Central memory CD8-positive, alpha-beta T cell (primary cell): ENCODE results near the gene KNDC1.

Experiments
- ATAC-seq: fragments of 150-1000 bp; cut with Tn5 transposase; replicated peaks from 2 replicates; pipeline ENCODE4 v1.10.0; 2022; ENCODE audit warnings: mild to moderate bottlenecking, moderate FRiP score, moderate number of reproducible peaks; ENCODE audit not compliant: poor library complexity, severe bottlenecking; ENCODE audit errors: extremely low read depth
- DNase-seq, 2 donors: peaks; one replicate each; pipeline ENCODE4 v3.0.0; 2021; ENCODE audit warnings: low spot score in 2 of 2
- H3K27ac Mint-ChIP-seq: one replicate; pipeline ENCODE4 v1.8.0; 2022; ENCODE audit warnings: low read depth, mild to moderate bottlenecking, moderate library complexity, mixed read lengths
- H3K27me3 Mint-ChIP-seq: one replicate; pipeline ENCODE4 v1.8.0; 2022; ENCODE audit warnings: mixed read lengths
- H3K36me3 Mint-ChIP-seq: one replicate; pipeline ENCODE4 v1.8.0; 2022; ENCODE audit warnings: mild to moderate bottlenecking, moderate library complexity, mixed read lengths; ENCODE audit not compliant: insufficient read depth
- H3K4me1 Mint-ChIP-seq: one replicate; pipeline ENCODE4 v1.8.0; 2022; ENCODE audit warnings: mixed read lengths
- H3K4me3 Mint-ChIP-seq: one replicate; pipeline ENCODE4 v1.8.0; 2022; ENCODE audit warnings: mild to moderate bottlenecking, moderate library complexity, mixed read lengths
- H3K9me3 Mint-ChIP-seq: one replicate; pipeline ENCODE4 v1.8.0; 2022; ENCODE audit warnings: mixed read lengths

The KNDC1 gene

DNA sequence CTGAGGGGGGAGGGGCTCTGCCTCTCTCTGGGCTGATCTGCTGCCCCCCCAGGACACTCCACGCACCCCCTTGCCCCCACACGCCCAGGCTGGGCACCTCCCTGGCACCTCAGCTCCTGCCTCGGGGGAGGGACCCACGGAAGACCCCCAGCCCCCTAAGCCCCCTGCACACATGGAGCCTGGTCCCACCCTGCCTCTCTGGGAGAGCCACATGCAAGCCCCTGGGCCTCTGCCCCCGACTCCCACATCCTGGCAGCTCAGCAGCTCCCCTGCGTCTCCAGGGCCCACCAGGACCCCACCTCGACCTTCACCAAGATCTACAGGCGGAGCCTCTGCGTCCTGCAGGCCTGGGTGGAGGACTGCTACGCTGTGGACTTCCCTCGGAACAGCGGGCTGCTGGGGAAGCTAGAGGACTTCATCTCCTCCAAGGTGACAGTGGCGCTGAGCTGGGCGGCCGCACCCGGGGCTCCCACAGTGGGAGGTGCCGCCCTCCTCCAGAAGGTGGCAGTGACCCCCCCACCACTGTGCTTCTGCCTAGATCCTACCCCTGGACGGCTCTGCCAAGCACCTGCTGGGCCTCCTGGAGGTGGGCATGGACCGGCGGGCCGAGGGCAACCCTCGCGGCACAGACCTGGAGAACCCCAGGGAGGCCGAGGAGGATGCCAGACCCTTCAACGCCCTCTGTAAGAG, 51.3 kb downstream of the KNDC1 start:
- ATAC-seq (no peak), DNase-seq (no peak)
- Mint-ChIP-seq H3K27ac (no peak overlapping the region), H3K36me3 (no peaks in the 10 kb centered on the region), H3K4me1 (no peaks in the 10 kb centered on the region), H3K9me3 (no peaks in the 10 kb centered on the region), H3K27me3 (no peaks in the 10 kb centered on the region), H3K4me3 (no peak overlapping the region)

DNA sequence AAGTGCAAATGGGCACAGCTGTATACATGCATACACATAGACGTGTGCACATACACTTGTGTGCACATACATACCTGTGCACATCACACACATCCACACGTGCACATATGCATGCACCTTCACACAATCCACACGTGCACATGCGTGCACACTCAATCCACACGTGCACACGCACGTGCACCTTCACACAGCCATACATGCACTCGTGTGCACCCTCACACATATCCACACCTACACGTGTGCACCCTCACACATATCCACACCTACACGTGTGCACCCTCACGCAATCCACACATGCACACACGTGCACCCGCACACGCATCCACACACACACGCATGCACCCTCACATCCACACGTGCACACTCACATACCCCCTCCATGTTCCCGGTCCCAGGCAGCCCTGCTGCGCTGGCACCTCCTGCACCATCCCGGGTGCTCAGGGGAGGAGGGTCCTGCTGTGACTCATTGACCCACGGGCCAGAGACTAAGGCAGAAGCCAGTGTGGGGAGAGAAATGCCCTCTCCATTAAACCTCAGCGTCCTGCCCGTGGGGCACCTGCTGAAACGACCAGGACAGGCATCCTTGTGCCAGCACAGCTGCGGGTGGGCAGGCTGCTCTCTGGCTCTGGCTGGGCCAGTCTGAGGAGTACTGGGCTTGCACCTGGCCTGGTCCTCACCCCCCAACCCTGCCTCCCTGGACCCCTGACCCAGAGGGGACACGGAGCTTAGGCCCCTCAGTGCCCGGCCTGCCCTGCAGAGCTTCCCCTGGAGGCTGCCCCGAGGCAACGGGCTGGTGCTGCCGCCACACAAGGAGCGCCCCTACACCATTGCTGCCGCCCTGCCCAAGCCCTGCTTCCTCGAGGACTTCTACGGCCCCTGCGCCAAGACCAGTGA, 52.2 kb downstream of the KNDC1 start:
- Mint-ChIP-seq H3K27ac (no peak overlapping the region), H3K36me3 (no peaks in the 10 kb centered on the region), H3K9me3 (no peaks in the 10 kb centered on the region), H3K4me1 (no peaks in the 10 kb centered on the region), H3K4me3 (no peak overlapping the region), H3K27me3 (no peaks in the 10 kb centered on the region)
- ATAC-seq (no peak), DNase-seq (no peak)

DNA sequence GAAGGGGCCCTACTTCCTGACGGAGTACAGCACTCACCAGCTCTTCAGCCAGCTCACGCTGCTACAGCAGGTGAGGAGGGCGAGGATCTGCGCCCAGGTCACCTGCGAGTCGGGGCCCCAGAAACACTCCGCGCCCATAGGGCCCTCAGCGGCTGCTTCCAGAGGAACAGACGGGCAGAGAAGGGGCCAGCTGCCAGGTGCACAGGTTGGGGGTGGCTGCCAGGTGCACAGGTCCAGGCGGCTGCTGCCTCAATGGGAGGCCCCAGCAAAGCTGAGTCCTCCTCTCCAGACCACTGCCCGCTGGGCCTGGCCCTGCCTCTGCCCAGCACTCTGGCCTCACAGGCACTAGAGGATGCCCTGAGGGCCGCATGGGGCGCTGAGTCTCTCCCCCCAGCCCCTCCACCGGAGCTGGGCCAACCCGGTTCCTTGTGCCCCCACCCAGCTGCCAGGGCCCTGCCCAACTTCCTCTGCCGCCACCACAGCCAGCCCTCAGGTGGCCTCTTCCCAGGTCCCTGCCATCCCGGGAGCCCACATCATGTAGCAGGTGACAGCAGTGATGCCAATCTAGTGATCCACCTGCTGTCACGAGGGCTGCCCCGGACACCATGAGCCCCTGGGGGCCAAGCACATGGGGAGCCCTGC, 53.0 kb downstream of the KNDC1 start:
- Mint-ChIP-seq H3K9me3 (no peaks in the 10 kb centered on the region), H3K27ac (no peak overlapping the region), H3K4me1 (no peaks in the 10 kb centered on the region), H3K4me3 (no peak overlapping the region), H3K27me3 (no peaks in the 10 kb centered on the region), H3K36me3 (no peaks in the 10 kb centered on the region)
- no peak for ATAC-seq
- DNase-seq: no peak

DNA sequence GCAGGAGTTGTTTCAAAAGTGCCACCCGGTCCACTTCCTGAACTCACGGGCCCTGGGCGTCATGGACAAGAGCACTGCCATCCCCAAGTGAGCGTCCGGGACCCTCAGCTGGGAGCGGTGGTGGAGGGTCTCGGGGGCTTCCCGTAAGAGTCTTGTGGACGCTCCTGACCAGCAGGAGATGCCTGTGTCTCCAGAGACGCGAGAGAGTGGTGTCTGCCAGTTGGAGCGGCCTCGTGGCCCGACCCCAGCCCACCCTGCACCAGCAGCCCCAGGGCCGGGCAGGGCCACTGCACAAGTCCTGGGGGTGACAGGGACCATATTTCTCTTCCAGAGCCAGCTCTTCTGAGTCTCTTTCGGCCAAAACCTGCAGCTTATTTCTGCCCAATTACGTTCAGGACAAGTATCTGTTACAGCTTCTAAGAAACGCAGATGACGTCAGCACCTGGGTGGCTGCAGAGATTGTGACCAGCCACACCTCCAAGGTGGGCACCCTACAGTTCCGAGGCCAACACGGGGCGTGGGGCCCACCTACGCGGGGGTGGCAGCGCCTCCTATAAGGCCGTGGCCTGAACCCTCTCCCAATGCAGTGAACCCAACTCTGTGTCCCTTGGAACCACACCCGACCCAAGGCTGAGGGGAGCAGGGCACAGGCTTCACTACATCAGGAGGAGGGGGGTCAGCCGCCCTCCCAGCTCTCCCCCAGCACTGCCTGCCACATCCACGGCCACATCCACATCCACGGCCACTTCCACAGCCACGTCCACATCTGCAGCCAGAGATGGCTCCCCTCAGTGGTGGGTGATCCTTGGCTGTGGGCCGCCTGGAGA, 53.8 kb downstream of the KNDC1 start:
- Mint-ChIP-seq H3K9me3 (no peaks in the 10 kb centered on the region), H3K27ac (no peak overlapping the region), H3K4me1 (no peaks in the 10 kb centered on the region), H3K36me3 (no peaks in the 10 kb centered on the region), H3K4me3 (no peak overlapping the region), H3K27me3 (no peaks in the 10 kb centered on the region)
- ATAC-seq (no peak), DNase-seq (no peak)

DNA sequence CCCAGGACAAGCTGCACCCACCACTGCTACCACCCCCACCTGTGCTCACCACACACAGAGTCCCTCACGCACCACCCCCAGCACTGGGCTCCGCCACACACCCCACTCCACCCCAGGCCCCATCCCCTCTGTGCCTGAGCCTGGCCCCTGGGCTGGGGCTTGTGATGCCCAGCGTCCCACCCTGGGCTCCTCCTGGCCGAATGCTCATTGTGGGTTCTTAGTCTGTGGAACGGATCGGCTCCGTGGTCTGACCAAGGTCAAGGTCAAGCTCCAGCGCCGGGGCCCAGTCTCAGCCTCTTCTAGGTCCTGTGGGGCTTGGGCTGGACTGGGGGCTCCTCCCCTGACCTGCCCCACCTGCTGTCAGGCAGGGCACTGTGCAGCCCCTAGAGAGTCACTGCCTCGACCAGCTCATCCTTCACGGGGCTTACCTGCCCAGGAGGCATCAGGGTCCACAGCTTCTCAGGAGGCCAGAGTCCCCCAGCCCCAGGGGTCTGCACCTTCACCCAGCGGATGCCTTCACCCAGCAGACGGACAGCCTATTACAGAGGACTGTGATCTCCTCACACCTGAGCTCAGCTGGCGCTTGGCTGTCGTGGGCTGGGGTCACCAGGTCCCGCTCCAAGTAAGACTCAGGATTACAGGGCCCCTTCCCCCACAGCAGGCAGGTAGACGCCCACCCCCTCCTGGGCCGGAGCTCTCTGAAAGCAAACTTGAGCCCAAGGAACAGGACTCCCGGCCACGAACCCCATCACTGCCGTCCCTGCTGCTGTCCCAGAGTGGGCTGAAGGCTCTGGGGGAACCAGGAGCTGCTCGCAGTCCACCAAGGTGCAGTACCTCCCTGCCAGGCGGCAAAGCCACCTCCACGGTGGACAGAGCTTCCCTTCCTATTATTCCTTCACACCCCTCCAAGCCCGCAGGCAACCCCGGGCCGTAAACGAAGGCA, 54.7 kb downstream of the KNDC1 start:
- no peaks in the 10 kb centered on the region for H3K4me1 Mint-ChIP-seq
- H3K4me3 Mint-ChIP-seq: no peak overlapping the region
- no peak overlapping the region for H3K27ac Mint-ChIP-seq
- DNase-seq: no peak
- H3K9me3 Mint-ChIP-seq: no peaks in the 10 kb centered on the region
- H3K27me3 Mint-ChIP-seq: no peaks in the 10 kb centered on the region
- ATAC-seq: no peak
- H3K36me3 Mint-ChIP-seq: no peaks in the 10 kb centered on the region

DNA sequence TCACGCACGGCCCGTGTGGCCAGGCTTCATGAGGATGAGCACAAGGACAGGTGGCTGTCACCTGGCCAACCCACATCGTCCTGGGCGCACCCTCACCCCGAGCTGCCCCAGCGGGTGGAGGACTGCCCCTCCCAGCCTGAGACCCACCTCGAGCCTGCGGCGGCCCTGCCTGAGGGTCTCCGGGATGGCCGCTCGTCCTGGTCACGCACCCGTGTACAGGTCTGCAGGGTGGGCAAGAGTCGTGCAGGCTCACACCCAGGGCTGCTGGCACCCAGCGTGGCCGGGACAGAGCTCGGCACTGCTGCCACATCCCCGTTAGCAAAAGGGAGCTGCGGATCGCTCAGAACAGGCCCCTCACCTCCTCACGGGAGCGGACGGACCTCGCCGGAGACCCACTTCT, 55.6 kb downstream of the KNDC1 start:
- Mint-ChIP-seq H3K27ac (no peak overlapping the region), H3K4me1 (no peaks in the 10 kb centered on the region)
- ATAC-seq: no peak

DNA sequence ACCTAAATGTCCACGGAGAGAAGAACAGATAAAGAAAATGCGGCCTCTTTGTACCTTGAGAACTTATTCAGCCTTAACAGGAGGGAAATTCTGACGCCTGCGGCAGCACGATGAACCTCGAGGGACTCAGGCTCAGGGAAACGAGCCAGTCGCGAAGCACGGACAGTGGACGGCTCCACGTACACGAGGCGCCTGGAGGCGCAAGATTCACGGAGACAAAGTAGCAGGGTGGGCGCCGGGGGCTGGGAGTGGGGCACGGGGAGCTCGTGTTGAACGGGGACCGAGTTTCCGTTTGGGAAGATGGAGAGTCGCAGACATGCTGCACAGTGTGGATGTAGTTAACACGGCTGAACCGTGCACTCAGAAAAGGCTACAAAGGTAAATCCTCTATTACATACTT, 56.8 kb downstream of the KNDC1 start:
- Mint-ChIP-seq H3K4me1 (no peaks in the 10 kb centered on the region), H3K27me3 (peaks cover 10% of the 10 kb centered on the region), H3K36me3 (no peaks in the 10 kb centered on the region), H3K27ac (no peak overlapping the region), H3K9me3 (no peaks in the 10 kb centered on the region), H3K4me3 (no peak overlapping the region)
- ATAC-seq: no peak
- no peak for DNase-seq

More for the DNA sequence above, 55.6 kb downstream of the KNDC1 start:
- Mint-ChIP-seq H3K36me3 (no peaks in the 10 kb centered on the region), H3K4me3 (no peak overlapping the region), H3K27me3 (no peaks in the 10 kb centered on the region), H3K9me3 (no peaks in the 10 kb centered on the region)
- DNase-seq: no peak

DNA sequence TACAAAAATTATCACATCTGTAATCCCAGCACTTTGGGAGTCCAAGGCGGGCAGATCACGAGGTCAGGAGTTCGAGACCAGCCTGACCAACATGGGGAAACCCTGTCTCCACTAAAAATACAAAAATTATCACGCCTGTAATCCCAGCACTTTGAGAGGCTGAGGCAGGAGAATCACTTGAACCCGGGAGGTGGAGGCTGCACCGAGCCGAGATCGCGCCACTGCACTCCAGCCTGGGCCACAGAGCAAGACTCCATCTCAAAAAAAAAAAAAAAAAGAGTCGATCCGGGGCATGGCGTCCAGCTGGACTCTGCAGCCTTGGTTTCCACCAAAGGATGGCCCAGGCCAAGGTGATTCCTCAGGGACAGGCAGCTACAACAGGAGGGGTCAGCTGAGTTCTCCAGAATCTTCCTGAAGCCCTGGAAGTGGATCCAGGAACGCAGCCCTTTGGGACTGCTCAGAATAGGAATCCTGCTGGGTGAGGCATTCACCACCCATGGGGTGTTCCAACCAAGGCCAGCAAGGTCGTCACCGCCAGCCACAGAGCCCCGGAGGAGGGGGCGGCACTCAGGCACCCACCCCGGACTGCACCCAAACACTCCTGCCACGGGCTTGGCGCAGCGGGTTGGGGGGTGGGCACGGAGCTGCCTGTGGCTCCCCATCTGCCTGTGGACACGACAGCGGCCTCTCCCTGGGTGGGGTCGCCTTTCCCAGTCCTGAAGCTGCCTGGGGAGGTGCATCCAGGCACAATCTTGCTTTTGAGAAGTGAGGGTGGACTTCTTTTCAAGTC, 58.0 kb downstream of the KNDC1 start:
- Mint-ChIP-seq H3K9me3 (no peaks in the 10 kb centered on the region), H3K27me3 (peaks cover 10% of the 10 kb centered on the region), H3K4me3 (no peak overlapping the region), H3K36me3 (no peaks in the 10 kb centered on the region), H3K27ac (no peak overlapping the region), H3K4me1 (no peaks in the 10 kb centered on the region)
- DNase-seq: no peak
- ATAC-seq: no peak

DNA sequence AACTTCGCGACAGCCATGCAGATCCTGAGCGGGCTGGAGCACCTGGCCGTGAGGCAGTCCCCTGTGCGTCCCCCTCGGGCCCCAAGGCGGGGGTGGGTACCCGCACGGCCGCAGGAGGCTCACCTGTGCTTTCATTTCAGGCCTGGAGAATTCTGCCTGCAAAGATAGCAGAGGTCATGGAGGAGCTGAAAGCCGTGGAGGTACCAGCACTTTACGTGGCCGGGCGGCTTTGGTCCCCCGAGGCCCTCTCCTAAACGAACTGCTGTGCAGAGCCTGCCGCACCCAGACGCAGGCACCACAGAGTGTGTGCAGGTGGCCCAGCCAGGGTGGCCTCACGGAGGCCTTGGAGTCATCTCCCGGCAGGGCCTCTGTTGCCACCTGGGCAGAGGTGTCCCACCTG, 58.9 kb downstream of the KNDC1 start:
- Mint-ChIP-seq H3K36me3 (no peaks in the 10 kb centered on the region), H3K4me3 (no peak overlapping the region), H3K9me3 (no peaks in the 10 kb centered on the region), H3K4me1 (no peaks in the 10 kb centered on the region), H3K27ac (no peak overlapping the region), H3K27me3 (peaks cover 10% of the 10 kb centered on the region)
- ATAC-seq (no peak), DNase-seq (no peak)

DNA sequence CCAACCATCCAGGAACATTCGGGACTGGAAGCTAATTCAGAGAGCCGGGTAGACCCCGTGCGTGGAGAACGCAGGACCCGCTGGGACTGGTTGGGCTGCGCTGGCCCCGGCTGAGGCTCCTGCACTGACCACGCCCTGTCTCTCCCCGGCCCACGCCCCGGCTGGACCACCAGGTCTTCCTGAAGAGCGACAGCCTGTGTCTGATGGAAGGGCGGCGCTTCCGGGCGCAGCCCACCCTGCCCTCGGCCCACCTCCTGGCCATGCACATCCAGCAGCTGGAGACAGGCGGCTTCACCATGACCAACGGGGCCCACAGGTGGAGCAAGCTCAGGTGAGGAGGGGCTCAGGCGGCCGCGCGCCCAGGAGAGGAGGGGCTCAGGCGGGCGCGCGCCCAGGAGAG, 59.8 kb downstream of the KNDC1 start:
- H3K4me3 Mint-ChIP-seq: no peak overlapping the region
- DNase-seq (no peak), ATAC-seq (no peak)
- no peaks in the 10 kb centered on the region for H3K4me1 Mint-ChIP-seq
- no peaks in the 10 kb centered on the region for H3K36me3 Mint-ChIP-seq
- peaks cover 10% of the 10 kb centered on the region for H3K27me3 Mint-ChIP-seq
- H3K9me3 Mint-ChIP-seq: no peaks in the 10 kb centered on the region
- no peak overlapping the region for H3K27ac Mint-ChIP-seq

DNA sequence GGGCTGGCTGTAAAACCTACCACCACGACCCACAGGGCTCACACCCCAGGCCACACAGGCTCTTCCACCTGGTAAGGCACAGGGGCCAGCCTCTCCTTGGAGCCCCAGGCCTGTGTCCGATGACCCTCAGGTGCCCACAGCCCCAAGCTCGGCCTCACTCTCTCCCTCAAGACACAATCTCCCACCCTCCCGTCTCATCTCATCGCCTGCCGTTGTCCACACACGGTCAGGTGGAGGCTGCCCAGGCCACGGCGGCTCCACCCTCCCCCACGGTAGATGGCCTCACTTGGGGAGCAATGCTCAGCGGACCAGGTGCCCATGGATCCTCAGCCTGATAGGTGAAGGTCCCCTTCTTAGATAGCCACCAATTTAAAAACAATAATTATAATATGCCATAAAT, 61.3 kb downstream of the KNDC1 start:
- peaks cover 21% of the 10 kb centered on the region for H3K27me3 Mint-ChIP-seq
- H3K4me1 Mint-ChIP-seq: no peaks in the 10 kb centered on the region
- no peaks in the 10 kb centered on the region for H3K36me3 Mint-ChIP-seq
- no peak overlapping the region for H3K27ac Mint-ChIP-seq
- no peak overlapping the region for H3K4me3 Mint-ChIP-seq
- DNase-seq (no peak), ATAC-seq (no peak)
- no peaks in the 10 kb centered on the region for H3K9me3 Mint-ChIP-seq
